Endothelial cell of umbilical vein (primary cell): Measurements from ENCODE around the gene EZR. TPM values are rescaled to one million over a fixed set of nuclear protein-coding genes. Genes with fewer than 3 reads are reported as not detected.

Source experiments
- BruUV-seq: library from RNA; stranded (reverse); fragments of 400-500 nt; replicated peaks from 2 replicates; lab custom pipeline; 2021; lab: Mats Ljungman, UMichigan
- CTCF ChIA-PET: fragments of 300-600, 350-600 bp; sonication (Branson Sonifier 250); formaldehyde crosslinking; loops from one replicate; lab custom pipeline; 2021; ENCODE audit warnings: antibody characterized with exemption, inconsistent platforms; lab: Charles Lee
- POLR2A ChIA-PET: fragments of 300-600, 350-600 bp; sonication (Branson Sonifier 250); formaldehyde crosslinking; loops from one replicate; lab custom pipeline; 2021; ENCODE audit warnings: antibody characterized with exemption, inconsistent platforms; lab: Charles Lee
- DNase-seq: peaks from one replicate; pipeline ENCODE4 v3.0.0-alpha.2; 2011; ENCODE audit warnings: low read depth, low spot score
- FAIRE-seq: peaks from 2 replicates; lab custom pipeline; 2011; peaks lifted over from hg19 to GRCh38; lab: Jason Lieb, UNC
- H2AFZ ChIP-seq: 2 replicates; pipeline ENCODE4 v1.6.0; 2012; ENCODE audit warnings: low read depth, low read length, control low read depth, inconsistent platforms
- H3K27ac ChIP-seq: 2 replicates; pipeline ENCODE4 v1.5.1; 2011; ENCODE audit warnings: low read depth, mild to moderate bottlenecking, control low read depth, low read length, moderate library complexity; ENCODE audit not compliant: insufficient read depth
- H3K27me3 ChIP-seq, 2 experiments: 2 replicates each; pipeline versions ENCODE4 v1.6.0 to v1.6.1; 2011; ENCODE audit warnings: low read length in 2 of 2, mixed read lengths in 1 of 2; ENCODE audit not compliant: control insufficient read depth in 2 of 2, insufficient read depth in 2 of 2
- H3K36me3 ChIP-seq, 2 experiments: 2 replicates in 1 of 2; 3 replicates in 1 of 2; pipeline ENCODE4 v1.5.1; 2011; ENCODE audit warnings: low read length in 2 of 2, mild to moderate bottlenecking in 1 of 2, moderate library complexity in 1 of 2; ENCODE audit not compliant: control insufficient read depth in 2 of 2, insufficient read depth in 2 of 2; ENCODE audit errors: extremely low read depth in 1 of 2
- H3K4me1 ChIP-seq: 3 replicates; pipeline ENCODE4 v1.5.1; 2011; ENCODE audit warnings: mild to moderate bottlenecking, low read length; ENCODE audit not compliant: control insufficient read depth, insufficient read depth; ENCODE audit errors: extremely low read depth
- H3K4me2 ChIP-seq: 2 replicates; pipeline ENCODE4 v1.6.1; 2011; ENCODE audit warnings: low read length, control low read depth, mixed read lengths; ENCODE audit not compliant: insufficient read depth
- H3K4me3 ChIP-seq, 3 experiments: fragments of 200-600 bp in 1 of 3; sonication (generic), shearing (Covaris generic) in 1 of 3; replicated peaks in 1 of 3; 2 replicates each; pipeline ENCODE4 v1.5.1; 2011 to 2016; ENCODE audit warnings: control low read depth in 3 of 3, low read length in 3 of 3, mild to moderate bottlenecking in 2 of 3, inconsistent platforms in 1 of 3, low read depth in 1 of 3, moderate library complexity in 1 of 3; ENCODE audit not compliant: insufficient read depth in 1 of 3
- H3K79me2 ChIP-seq: 2 replicates; pipeline ENCODE4 v1.6.0; 2012; ENCODE audit warnings: low read length, inconsistent platforms; ENCODE audit not compliant: control insufficient read depth, insufficient read depth
- H3K9ac ChIP-seq: replicated peaks from 2 replicates; pipeline ENCODE3; 2011; ENCODE audit warnings: low read length, control low read depth; ENCODE audit not compliant: insufficient read depth; ENCODE audit errors: extremely low read depth
- H3K9me1 ChIP-seq: replicated peaks from 3 replicates; pipeline ENCODE4 v1.6.0; 2011; ENCODE audit warnings: mild to moderate bottlenecking, low read length; ENCODE audit not compliant: control insufficient read depth, insufficient read depth; ENCODE audit errors: extremely low read depth
- H3K9me3 ChIP-seq: replicated peaks from 2 replicates; pipeline ENCODE4 v1.5.1; 2012; ENCODE audit warnings: low read length, inconsistent platforms; ENCODE audit not compliant: control insufficient read depth, insufficient read depth
- H4K20me1 ChIP-seq: replicated peaks from 2 replicates; pipeline ENCODE3; 2011; ENCODE audit warnings: mild to moderate bottlenecking, low read length; ENCODE audit not compliant: control insufficient read depth, insufficient read depth; ENCODE audit errors: extremely low read depth
- CTCF ChIP-seq, 2 donors: IDR thresholded peaks; 1 replicate in 1 of 2; 2 replicates in 1 of 2; pipeline ENCODE4 v1.5.1; 2011; ENCODE audit warnings: low read length in 2 of 2, mild to moderate bottlenecking in 2 of 2, moderate library complexity in 2 of 2, control low read depth in 1 of 2, inconsistent platforms in 1 of 2, low read depth in 1 of 2; ENCODE audit not compliant: insufficient read depth in 1 of 2; ENCODE audit errors: extremely low read depth in 1 of 2
- FOS ChIP-seq: IDR thresholded peaks from 2 replicates; pipeline ENCODE4 v1.6.1; 2011; ENCODE audit warnings: mild to moderate bottlenecking, low read length, moderate library complexity, borderline replicate concordance; ENCODE audit not compliant: insufficient read depth
- GATA2 ChIP-seq: IDR thresholded peaks from 2 replicates; pipeline ENCODE4 v1.7.0; 2011; ENCODE audit warnings: low read depth, mild to moderate bottlenecking, moderate library complexity, mixed read lengths, low read length; ENCODE audit not compliant: insufficient read length, insufficient read depth
- JUN ChIP-seq: IDR thresholded peaks from 2 replicates; pipeline ENCODE4 v1.6.1; 2011; ENCODE audit warnings: borderline replicate concordance, low read depth; ENCODE audit not compliant: insufficient read length, insufficient read depth
- MAX ChIP-seq: IDR thresholded peaks from 2 replicates; pipeline ENCODE4 v1.6.1; 2011; ENCODE audit not compliant: insufficient read depth, insufficient read length
- MYC ChIP-seq: IDR thresholded peaks from one replicate; pipeline ENCODE4 v1.6.1; 2011; ENCODE audit warnings: mild to moderate bottlenecking, low read depth, low read length
- POLR2A ChIP-seq: IDR thresholded peaks from 2 replicates; pipeline ENCODE4 v1.6.1; 2012; ENCODE audit warnings: low read depth, mild to moderate bottlenecking, control low read depth, low read length
- dilution Hi-C: fragments of 300-500 bp; cut with MboI; formaldehyde crosslinking; loops from one replicate; pipeline ENCODE4 v1.15.0; 2019; ENCODE audit warnings: low sequenced_read_pairs; ENCODE audit not compliant: extremely low pct_ligation_motif_present
- intact Hi-C: fragments of 100-400 bp; cut with micrococcal nuclease; formaldehyde crosslinking; loops from one replicate; pipeline ENCODE4 v1.10.0; 2022
- polyA plus RNA-seq, 4 experiments: library from polyadenylated mRNA; depleted of rRNA in 3 of 4; stranded (reverse) in 3 of 4; unstranded in 1 of 4; fragments of >200 nt; gene quantifications; 2 replicates each; pipeline versions ENCODE4 v1.2.1 to v1.2.3, GENCODE V29; 2011 to 2012; ENCODE audit warnings: missing spikeins in 1 of 4
- total RNA-seq: library from RNA; stranded (reverse); gene quantifications from 2 replicates; pipeline ENCODE4 v1.2.3, GENCODE V29; 2021

Gene EZR
- total and polyA plus RNA-seq, 2 donors (not counting 3 experiments of a cell fraction or from before 2014, with no cell fraction given) = 58.5 to 108 TPM

GRCh38 chr6:158848490-158848895 is 29.3 kb upstream of the EZR start:
- ChIA-PET CTCF (no interaction called here), POLR2A (no interaction called here)
- Histone ChIP-seq H3K27me3 (no peaks in the 10 kb centered on the region), H3K27ac (no peak overlapping the region), H3K4me2 (no peak overlapping the region), H3K9me1 (no peaks in the 10 kb centered on the region), H3K79me2 (no peaks in the 10 kb centered on the region), H3K9me3 (no peaks in the 10 kb centered on the region), H3K9ac (no peak overlapping the region), H2AFZ (no peak overlapping the region), H3K36me3 (no peaks in the 10 kb centered on the region), H3K4me1 (peaks cover 10% of the 10 kb centered on the region), H3K4me3 (no peak overlapping the region), H4K20me1 (no peaks in the 10 kb centered on the region)
- no peak for TF ChIP-seq MAX
- TF ChIP-seq JUN = no peak
- no peak for TF ChIP-seq GATA2
- no peak for TF ChIP-seq MYC
- no peak for TF ChIP-seq FOS
- TF ChIP-seq POLR2A = no peak
- no TSS peak for BruUV-seq
- dilution Hi-C loops (no loop called here), intact Hi-C loops (no loop called here)
- DNase-seq (no peak), FAIRE-seq (no peak)

GRCh38 chr6:158847786-158848185 is 28.6 kb upstream of the EZR start:
- intact Hi-C loops (no loop called here), dilution Hi-C loops (no loop called here)
- TF ChIP-seq MYC (no peak), POLR2A (no peak), JUN (no peak), FOS (no peak), MAX (no peak), CTCF (IDR thresholded peaks at IDR 0.05; ENCODE audit: extremely low read depth in 1 of 2, insufficient read depth in 1 of 2, low read depth in 1 of 2, low read length in 2 of 2) (no peak)
- Histone ChIP-seq H3K36me3 (no peaks in the 10 kb centered on the region), H4K20me1 (no peaks in the 10 kb centered on the region), H3K4me2 (no peak overlapping the region), H3K27ac (no peak overlapping the region), H3K27me3 (no peaks in the 10 kb centered on the region), H3K9ac (no peak overlapping the region), H3K4me3 (no peak overlapping the region), H3K9me1 (no peaks in the 10 kb centered on the region), H3K79me2 (no peaks in the 10 kb centered on the region), H3K9me3 (no peaks in the 10 kb centered on the region), H3K4me1 (peaks cover 10% of the 10 kb centered on the region), H2AFZ (no peak overlapping the region)
- DNase-seq = no peak
- ChIA-PET POLR2A (no interaction called here), CTCF (no interaction called here)
- BruUV-seq = no TSS peak
- FAIRE-seq = no peak
